ENCODE measurements around the gene COX4I2.

DNA sequence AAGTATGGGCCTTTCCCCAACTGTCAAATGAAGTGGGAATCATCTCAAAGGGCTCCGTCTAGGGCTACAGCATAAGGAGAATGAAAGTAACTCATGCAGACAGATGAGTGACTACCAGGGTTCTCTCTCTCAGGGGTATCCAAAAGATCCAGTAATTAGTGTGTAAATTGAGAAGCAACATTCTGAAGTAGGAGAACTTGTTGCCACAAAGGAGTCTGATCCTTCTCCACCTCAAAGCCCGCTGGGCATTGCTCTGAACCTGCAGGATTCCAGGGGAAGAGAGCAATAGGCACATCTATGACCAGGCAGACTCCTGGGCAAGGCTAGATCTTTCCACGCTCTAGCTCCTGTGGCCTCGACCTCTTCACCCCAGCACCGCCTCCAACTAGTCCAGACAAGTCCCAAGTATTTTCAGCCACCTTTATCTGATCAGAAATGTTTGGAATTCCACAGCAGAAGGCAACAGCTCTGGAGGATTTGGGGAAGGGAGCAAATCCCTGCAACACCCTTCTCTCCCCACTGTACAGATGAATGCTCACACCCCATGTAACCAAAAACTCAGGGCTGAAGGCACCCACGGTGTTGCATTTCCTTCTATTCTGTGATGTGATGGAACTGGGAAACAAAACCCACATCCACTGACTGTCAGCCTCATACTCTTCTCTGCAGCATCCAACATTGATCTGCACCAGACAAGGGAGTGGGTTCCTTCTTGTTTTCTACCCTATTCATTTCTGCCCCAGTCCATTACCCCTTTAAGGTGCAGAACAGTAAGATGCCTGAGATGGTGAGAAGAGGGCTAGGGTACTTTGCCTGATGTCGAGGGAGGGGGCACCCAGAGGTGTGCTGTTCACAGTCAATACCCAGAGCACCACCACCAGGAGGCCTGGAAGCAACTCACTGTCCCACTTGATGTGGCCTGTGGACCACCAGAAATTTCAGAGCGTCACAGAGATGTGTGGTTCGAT, 41.0 kb downstream of the COX4I2 start:
- TF ChIP-seq, protein P1, sequence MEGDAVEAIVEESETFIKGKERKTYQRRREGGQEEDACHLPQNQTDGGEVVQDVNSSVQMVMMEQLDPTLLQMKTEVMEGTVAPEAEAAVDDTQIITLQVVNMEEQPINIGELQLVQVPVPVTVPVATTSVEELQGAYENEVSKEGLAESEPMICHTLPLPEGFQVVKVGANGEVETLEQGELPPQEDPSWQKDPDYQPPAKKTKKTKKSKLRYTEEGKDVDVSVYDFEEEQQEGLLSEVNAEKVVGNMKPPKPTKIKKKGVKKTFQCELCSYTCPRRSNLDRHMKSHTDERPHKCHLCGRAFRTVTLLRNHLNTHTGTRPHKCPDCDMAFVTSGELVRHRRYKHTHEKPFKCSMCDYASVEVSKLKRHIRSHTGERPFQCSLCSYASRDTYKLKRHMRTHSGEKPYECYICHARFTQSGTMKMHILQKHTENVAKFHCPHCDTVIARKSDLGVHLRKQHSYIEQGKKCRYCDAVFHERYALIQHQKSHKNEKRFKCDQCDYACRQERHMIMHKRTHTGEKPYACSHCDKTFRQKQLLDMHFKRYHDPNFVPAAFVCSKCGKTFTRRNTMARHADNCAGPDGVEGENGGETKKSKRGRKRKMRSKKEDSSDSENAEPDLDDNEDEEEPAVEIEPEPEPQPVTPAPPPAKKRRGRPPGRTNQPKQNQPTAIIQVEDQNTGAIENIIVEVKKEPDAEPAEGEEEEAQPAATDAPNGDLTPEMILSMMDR (IDR thresholded peaks at IDR 0.05): no peak
- TF ChIP-seq ZFX (IDR thresholded peaks at IDR 0.05; ENCODE audit: borderline replicate concordance): no peak
